Panc1 (cell line): ENCODE data around the gene ACACA. TPM values are rescaled to one million over a fixed set of nuclear protein-coding genes. Genes with fewer than 3 reads are reported as not detected.

Experiments
- ATAC-seq: fragments of 200-7000 bp; cut with Tn5 transposase; 2 replicates; pipeline ENCODE4 v1.9.1; 2020; ENCODE audit warnings: mild to moderate bottlenecking, moderate library complexity
- BruUV-seq: library from RNA; stranded (reverse); fragments of 400-500 nt; replicated peaks from 2 replicates; lab custom pipeline; 2021; lab: Mats Ljungman, UMichigan
- CTCF ChIA-PET: fragments of 300-600 bp; sonication (Branson Sonifier 250); formaldehyde crosslinking; loops from one replicate; lab custom pipeline; 2022; ENCODE audit warnings: antibody characterized with exemption; lab: Charles Lee
- POLR2A ChIA-PET: fragments of 300-600 bp; sonication (Branson Sonifier 250); formaldehyde crosslinking; loops from one replicate; lab custom pipeline; 2022; ENCODE audit warnings: antibody characterized with exemption; lab: Charles Lee
- DNase-seq: peaks from one replicate; pipeline ENCODE4 v3.0.0-alpha.2; 2010; ENCODE audit warnings: low read depth, low spot score
- H3K27ac ChIP-seq: 2 replicates; pipeline ENCODE4 v1.5.1; 2011; ENCODE audit warnings: mild to moderate bottlenecking, low read length, inconsistent platforms
- H3K27me3 ChIP-seq: fragments of 200-500 bp; sonication (Bioruptor generic); 2 replicates; pipeline ENCODE4 v1.6.0; 2014; ENCODE audit warnings: low read length, inconsistent platforms; ENCODE audit not compliant: control insufficient read depth, insufficient read depth
- H3K36me3 ChIP-seq: fragments of 200-500 bp; sonication (Bioruptor generic); 2 replicates; pipeline ENCODE4 v1.5.1; 2014; ENCODE audit warnings: inconsistent platforms, mild to moderate bottlenecking, low read length, moderate library complexity; ENCODE audit not compliant: control insufficient read depth, insufficient read depth
- H3K4me1 ChIP-seq: 2 replicates; pipeline ENCODE4 v1.5.1; 2011; ENCODE audit warnings: inconsistent platforms, mild to moderate bottlenecking, low read length, moderate library complexity; ENCODE audit not compliant: control insufficient read depth, insufficient read depth
- H3K4me3 ChIP-seq, 2 experiments: 2 replicates each; pipeline ENCODE4 v1.5.1; 2011 to 2012; ENCODE audit warnings: low read depth in 2 of 2, low read length in 2 of 2, mild to moderate bottlenecking in 2 of 2, inconsistent platforms in 1 of 2, moderate library complexity in 1 of 2
- H3K9me3 ChIP-seq: fragments of 200-500 bp; sonication (Bioruptor generic); 2 replicates; pipeline ENCODE4 v1.5.1; 2014; ENCODE audit warnings: low read depth, mild to moderate bottlenecking, inconsistent platforms, low read length, moderate library complexity; ENCODE audit not compliant: control insufficient read depth, insufficient read depth
- CTCF ChIP-seq: fragments of 450-650 bp; IDR thresholded peaks from 2 replicates; pipeline ENCODE4 v1.5.1; 2017; ENCODE audit warnings: mild to moderate bottlenecking
- POLR2AphosphoS5 ChIP-seq: IDR thresholded peaks from 2 replicates; pipeline ENCODE4 v1.6.1; 2012; ENCODE audit warnings: mild to moderate bottlenecking, low read depth, low read length, moderate library complexity
- SIN3A ChIP-seq: IDR thresholded peaks from 2 replicates; pipeline ENCODE4 v1.6.1; 2012; ENCODE audit warnings: low read depth, mild to moderate bottlenecking, low read length, moderate library complexity, borderline replicate concordance; ENCODE audit not compliant: insufficient read depth
- TCF7L2 ChIP-seq: IDR thresholded peaks from 2 replicates; pipeline ENCODE4 v1.6.1; 2011; ENCODE audit warnings: mild to moderate bottlenecking, low read depth, low read length, inconsistent platforms
- in situ Hi-C: cut with HindIII; loops from 2 replicates; pipeline ENCODE4 v1.10.0; 2016; ENCODE audit warnings: low sequenced_read_pairs, low pct_unique_long_range_greater_than_20kb
- intact Hi-C: fragments of 100-400 bp; cut with micrococcal nuclease; formaldehyde crosslinking; loops from one replicate; pipeline ENCODE4 v1.10.0; 2022; ENCODE audit not compliant: unreplicated experiment
- total RNA-seq: library from RNA; stranded (reverse); gene quantifications from one replicate; pipeline ENCODE4 v1.2.1, GENCODE V29; 2021; ENCODE audit not compliant: unreplicated experiment
- TF ChIP-seq, protein P1 (sequence below), 2 experiments: IDR thresholded peaks; 2 replicates each; pipeline ENCODE4 v1.6.1; 2011 to 2012; ENCODE audit warnings: low read depth in 2 of 2, control low read depth in 1 of 2, low read length in 1 of 2, mild to moderate bottlenecking in 1 of 2, moderate library complexity in 1 of 2; ENCODE audit not compliant: insufficient read depth in 1 of 2

The ACACA gene
- total RNA-seq, 1 experiment from 2014 or later, result 131 TPM

GRCh38 chr17:37064206-37064605 is 342.4 kb downstream of the ACACA start:
- intact Hi-C loops (no loop called here), in situ Hi-C loops (no loop called here)
- CTCF ChIA-PET, result interaction anchor here (0.5 kb wide), 1 partner anchor 16 kb away, joined by 4 read pairs; no protein-coding TSS in a partner anchor
- Histone ChIP-seq H3K27me3 (no peaks in the 10 kb centered on the region), H3K36me3 (no peaks in the 10 kb centered on the region), H3K27ac (no peak overlapping the region), H3K4me1 (peaks cover 11% of the 10 kb centered on the region), H3K9me3 (no peaks in the 10 kb centered on the region), H3K4me3 (no peak overlapping the region)
- BruUV-seq, result no TSS peak
- ATAC-seq, result no peak
- POLR2A ChIA-PET, result no interaction called here
- DNase-seq, result no peak
- TF ChIP-seq SIN3A (no peak), POLR2AphosphoS5 (no peak), CTCF (no peak), TCF7L2 (no peak)
- TF ChIP-seq, protein P1, sequence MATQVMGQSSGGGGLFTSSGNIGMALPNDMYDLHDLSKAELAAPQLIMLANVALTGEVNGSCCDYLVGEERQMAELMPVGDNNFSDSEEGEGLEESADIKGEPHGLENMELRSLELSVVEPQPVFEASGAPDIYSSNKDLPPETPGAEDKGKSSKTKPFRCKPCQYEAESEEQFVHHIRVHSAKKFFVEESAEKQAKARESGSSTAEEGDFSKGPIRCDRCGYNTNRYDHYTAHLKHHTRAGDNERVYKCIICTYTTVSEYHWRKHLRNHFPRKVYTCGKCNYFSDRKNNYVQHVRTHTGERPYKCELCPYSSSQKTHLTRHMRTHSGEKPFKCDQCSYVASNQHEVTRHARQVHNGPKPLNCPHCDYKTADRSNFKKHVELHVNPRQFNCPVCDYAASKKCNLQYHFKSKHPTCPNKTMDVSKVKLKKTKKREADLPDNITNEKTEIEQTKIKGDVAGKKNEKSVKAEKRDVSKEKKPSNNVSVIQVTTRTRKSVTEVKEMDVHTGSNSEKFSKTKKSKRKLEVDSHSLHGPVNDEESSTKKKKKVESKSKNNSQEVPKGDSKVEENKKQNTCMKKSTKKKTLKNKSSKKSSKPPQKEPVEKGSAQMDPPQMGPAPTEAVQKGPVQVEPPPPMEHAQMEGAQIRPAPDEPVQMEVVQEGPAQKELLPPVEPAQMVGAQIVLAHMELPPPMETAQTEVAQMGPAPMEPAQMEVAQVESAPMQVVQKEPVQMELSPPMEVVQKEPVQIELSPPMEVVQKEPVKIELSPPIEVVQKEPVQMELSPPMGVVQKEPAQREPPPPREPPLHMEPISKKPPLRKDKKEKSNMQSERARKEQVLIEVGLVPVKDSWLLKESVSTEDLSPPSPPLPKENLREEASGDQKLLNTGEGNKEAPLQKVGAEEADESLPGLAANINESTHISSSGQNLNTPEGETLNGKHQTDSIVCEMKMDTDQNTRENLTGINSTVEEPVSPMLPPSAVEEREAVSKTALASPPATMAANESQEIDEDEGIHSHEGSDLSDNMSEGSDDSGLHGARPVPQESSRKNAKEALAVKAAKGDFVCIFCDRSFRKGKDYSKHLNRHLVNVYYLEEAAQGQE (IDR thresholded peaks at IDR 0.05; ENCODE audit: insufficient read depth in 1 of 2, low read depth in 2 of 2, low read length in 1 of 2), result no peak

- ChIA-PET POLR2A (no interaction called here), CTCF (no interaction called here)
- DNase-seq, result no peak
- no TSS peak for BruUV-seq
- H3K27ac ChIP-seq, result no peak overlapping the region
- no peak for ATAC-seq
- H3K27me3 ChIP-seq, result no peaks in the 10 kb centered on the region
- H3K4me3 ChIP-seq, result no peak overlapping the region
- intact Hi-C loops (no loop called here), in situ Hi-C loops (no loop called here)
- H3K9me3 ChIP-seq, result no peaks in the 10 kb centered on the region
- no peaks in the 10 kb centered on the region for H3K4me1 ChIP-seq
- TF ChIP-seq, protein P1 (IDR thresholded peaks at IDR 0.05; ENCODE audit: insufficient read depth in 1 of 2, low read depth in 2 of 2, low read length in 1 of 2), result no peak
- TF ChIP-seq CTCF, result no peak
- TF ChIP-seq TCF7L2, result no peak
- TF ChIP-seq SIN3A, result no peak
- no peak for TF ChIP-seq POLR2AphosphoS5
- H3K36me3 ChIP-seq, result no peaks in the 10 kb centered on the region
These were observed 344.6 kb downstream of the ACACA start for GRCh38 chr17:37062021-37062420.
